Neuronal stem cell (in vitro differentiated cells): ENCODE results near the gene SPECC1.

Experiments
- DNase-seq: peaks from one replicate; pipeline ENCODE4 v3.0.0-alpha.2; 2013; ENCODE audit warnings: low spot score
- H2AFZ ChIP-seq: one replicate; pipeline ENCODE4 v1.6.1; 2013; ENCODE audit warnings: mild to moderate bottlenecking, low read length, inconsistent platforms
- H2AK5ac ChIP-seq: 2 replicates; pipeline ENCODE4 v1.6.1; 2013; ENCODE audit warnings: low read depth, mild to moderate bottlenecking, inconsistent platforms, low read length, moderate library complexity, mixed read lengths
- H2BK120ac ChIP-seq: 2 replicates; pipeline ENCODE4 v1.6.1; 2013; ENCODE audit warnings: low read depth, mild to moderate bottlenecking, inconsistent platforms, low read length, moderate library complexity, mixed read lengths
- H2BK12ac ChIP-seq: one replicate; pipeline ENCODE4 v1.6.1; 2013; ENCODE audit warnings: low read length, inconsistent platforms
- H2BK15ac ChIP-seq: 2 replicates; pipeline ENCODE4 v1.6.1; 2013; ENCODE audit warnings: mild to moderate bottlenecking, low read length, inconsistent platforms, mixed read lengths
- H2BK5ac ChIP-seq: one replicate; pipeline ENCODE4 v1.6.1; 2013; ENCODE audit warnings: inconsistent platforms, mild to moderate bottlenecking, low read length, moderate library complexity
- H3K14ac ChIP-seq: one replicate; pipeline ENCODE4 v1.6.1; 2013; ENCODE audit warnings: low read length, inconsistent platforms
- H3K18ac ChIP-seq: 2 replicates; pipeline ENCODE4 v1.6.1; 2013; ENCODE audit warnings: low read length, inconsistent platforms
- H3K23ac ChIP-seq: 2 replicates; pipeline ENCODE4 v1.6.1; 2013; ENCODE audit warnings: low read depth, mild to moderate bottlenecking, mixed read lengths, low read length, inconsistent platforms; ENCODE audit not compliant: poor library complexity
- H3K27ac ChIP-seq: replicated peaks from 3 replicates; pipeline ENCODE4 v1.5.1; 2013; ENCODE audit warnings: low read length, inconsistent platforms
- H3K27me3 ChIP-seq, 3 experiments: 2 replicates each; pipeline ENCODE4 v1.6.1; 2013; ENCODE audit warnings: low read length in 3 of 3, mild to moderate bottlenecking in 2 of 3, inconsistent platforms in 1 of 3, low read depth in 1 of 3, mixed read lengths in 1 of 3, moderate library complexity in 1 of 3; ENCODE audit not compliant: control insufficient read depth in 3 of 3, insufficient read depth in 3 of 3
- H3K36me3 ChIP-seq, 2 donors: replicated peaks in 1 of 2; 2 replicates each; pipeline ENCODE4 v1.6.1; 2013; ENCODE audit warnings: low read length in 2 of 2; ENCODE audit not compliant: control insufficient read depth in 2 of 2, insufficient read depth in 2 of 2
- H3K4ac ChIP-seq: 2 replicates; pipeline ENCODE4 v1.6.1; 2013; ENCODE audit warnings: inconsistent platforms, mild to moderate bottlenecking, low read length, moderate library complexity
- H3K4me1 ChIP-seq, 2 donors: 1 replicate in 1 of 2; 2 replicates in 1 of 2; pipeline ENCODE4 v1.6.1; 2013; ENCODE audit warnings: low read length in 2 of 2, low read depth in 1 of 2; ENCODE audit not compliant: control insufficient read depth in 2 of 2, insufficient read depth in 1 of 2
- H3K4me2 ChIP-seq: one replicate; pipeline ENCODE4 v1.6.1; 2013; ENCODE audit warnings: mild to moderate bottlenecking, low read length, inconsistent platforms; ENCODE audit not compliant: insufficient read depth, poor library complexity, severe bottlenecking
- H3K4me3 ChIP-seq, 2 donors: 2 replicates each; pipeline ENCODE4 v1.5.1; 2013; ENCODE audit warnings: low read length in 2 of 2, mild to moderate bottlenecking in 2 of 2, inconsistent platforms in 1 of 2, moderate library complexity in 1 of 2
- H3K79me1 ChIP-seq: one replicate; pipeline ENCODE4 v1.6.1; 2013; ENCODE audit warnings: low read depth, mild to moderate bottlenecking, inconsistent platforms, low read length, moderate library complexity
- H3K9ac ChIP-seq: one replicate; pipeline ENCODE4 v1.6.1; 2013; ENCODE audit warnings: mild to moderate bottlenecking, low read depth, low read length, inconsistent platforms; ENCODE audit not compliant: poor library complexity
- H3K9me3 ChIP-seq, 2 donors: replicated peaks in 1 of 2; 2 replicates each; pipeline versions ENCODE3 to v1.6.1; 2013; ENCODE audit warnings: low read length in 2 of 2, mild to moderate bottlenecking in 2 of 2, inconsistent platforms in 1 of 2, low read depth in 1 of 2, mixed read lengths in 1 of 2, moderate library complexity in 1 of 2; ENCODE audit not compliant: control insufficient read depth in 2 of 2, insufficient read depth in 1 of 2
- H4K8ac ChIP-seq: one replicate; pipeline ENCODE4 v1.6.1; 2013; ENCODE audit warnings: low read depth, mild to moderate bottlenecking, inconsistent platforms, low read length, moderate library complexity
- H4K91ac ChIP-seq: one replicate; pipeline ENCODE4 v1.6.1; 2013; ENCODE audit warnings: low read length, low read depth, mild to moderate bottlenecking, inconsistent platforms; ENCODE audit not compliant: poor library complexity
- WGBS, 2 donors: extraction: QIAGEN DNeasy Blood & Tissue Kit; methylation state at CpG; one replicate each; pipeline ENCODE4 v1.1.7; 2013; ENCODE audit warnings: missing lambda C conversion rate in 2 of 2, mixed read lengths in 1 of 2; ENCODE audit not compliant: insufficient read length in 2 of 2, insufficient replicate concordance in 1 of 2; ENCODE audit errors: extremely low coverage in 2 of 2; 5-methylcytosine and 5-hydroxymethylcytosine counted together

The SPECC1 gene

GRCh38 chr17:20282526-20283308 lies 273.6 kb downstream of the SPECC1 start:
- no peak overlapping the region for H3K27ac ChIP-seq
- H3K18ac ChIP-seq = no peak overlapping the region
- no peak for DNase-seq
- no peak overlapping the region for H2AK5ac ChIP-seq
- no peak overlapping the region for H3K14ac ChIP-seq
- H4K91ac ChIP-seq = no peak overlapping the region
- peaks cover 2% of the 10 kb centered on the region for H3K79me1 ChIP-seq
- no peak overlapping the region for H2BK12ac ChIP-seq
- no peak overlapping the region for H3K23ac ChIP-seq
- no peak overlapping the region for H3K4me2 ChIP-seq
- no peak overlapping the region for H4K8ac ChIP-seq
- no peak overlapping the region for H3K9ac ChIP-seq
- no peak overlapping the region for H3K4ac ChIP-seq
- H3K4me1 ChIP-seq = peaks cover 11 to 23% of the 10 kb centered on the region in 2 donors
- no peaks in the 10 kb centered on the region for H3K27me3 ChIP-seq
- H3K4me3 ChIP-seq = no peak overlapping the region
- no peak overlapping the region for H2BK120ac ChIP-seq
- no peak overlapping the region for H2BK5ac ChIP-seq
- H3K36me3 ChIP-seq = peaks cover 11 to 12% of the 10 kb centered on the region in 2 donors
- no peaks in the 10 kb centered on the region for H3K9me3 ChIP-seq
- H2BK15ac ChIP-seq = no peak overlapping the region
- WGBS, 2 donors = no CpG with 5 or more reads among the region's 9 CpGs
- H2AFZ ChIP-seq = no peak overlapping the region

DNA sequence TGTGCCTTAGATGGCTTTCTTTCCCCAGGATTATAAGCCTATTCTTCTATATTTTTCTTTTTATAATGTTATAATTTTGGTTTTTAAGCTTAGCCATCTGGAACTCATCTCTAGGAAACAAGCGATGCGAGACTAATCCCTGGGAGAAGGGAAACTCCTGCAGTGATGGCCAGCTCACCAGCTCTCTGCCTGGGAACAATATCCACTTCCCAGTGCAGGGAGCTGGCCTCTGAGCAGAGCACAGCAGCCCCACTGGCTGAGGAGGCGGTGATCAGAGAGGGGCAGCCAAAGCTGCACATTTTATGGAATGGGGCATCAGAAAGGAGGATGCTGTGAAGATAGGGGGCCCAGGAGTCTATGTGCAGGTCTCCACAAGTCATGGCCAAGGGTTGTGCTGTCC lies 274.9 kb downstream of the SPECC1 start:
- Histone ChIP-seq H3K79me1 (peaks cover 2% of the 10 kb centered on the region), H3K4me2 (no peak overlapping the region), H4K8ac (peak overlapping the region; percentile 84), H3K9ac (no peak overlapping the region), H2BK5ac (peak overlapping the region; percentile 31), H3K18ac (peak overlapping the region; percentile 53), H3K23ac (no peak overlapping the region), H3K14ac (no peak overlapping the region), H2BK15ac (no peak overlapping the region), H4K91ac (no peak overlapping the region), H3K4me1 (peaks cover 11 to 23% of the 10 kb centered on the region in 2 donors), H2BK12ac (no peak overlapping the region), H3K27me3 (no peaks in the 10 kb centered on the region), H3K4ac (no peak overlapping the region), H3K36me3 (peaks cover 11 to 12% of the 10 kb centered on the region in 2 donors), H3K4me3 (no peak overlapping the region), H3K27ac (peak overlapping the region; percentile 60), H2AK5ac (no peak overlapping the region), H2AFZ (no peak overlapping the region), H3K9me3 (no peaks in the 10 kb centered on the region), H2BK120ac (no peak overlapping the region)
- peak; percentile 5 for DNase-seq
- no CpG with 5 or more reads among the region's 3 CpGs for WGBS, 2 donors

GRCh38 chr17:20284570-20285295 lies 275.6 kb downstream of the SPECC1 start:
- H3K4me1 ChIP-seq = peaks cover 11 to 23% of the 10 kb centered on the region in 2 donors
- H3K9ac ChIP-seq = no peak overlapping the region
- no peak overlapping the region for H4K91ac ChIP-seq
- H3K14ac ChIP-seq = no peak overlapping the region
- peak overlapping the region; percentile 53 for H3K18ac ChIP-seq
- peaks cover 2% of the 10 kb centered on the region for H3K79me1 ChIP-seq
- H3K36me3 ChIP-seq = peaks cover 11 to 12% of the 10 kb centered on the region in 2 donors
- H3K4me3 ChIP-seq = no peak overlapping the region
- H2BK15ac ChIP-seq = no peak overlapping the region
- no peak overlapping the region for H2BK120ac ChIP-seq
- no peaks in the 10 kb centered on the region for H3K27me3 ChIP-seq
- no peak overlapping the region for H3K4me2 ChIP-seq
- H3K23ac ChIP-seq = no peak overlapping the region
- H3K27ac ChIP-seq = peak overlapping the region; percentile 60
- no peak for DNase-seq
- no CpG with 5 or more reads among the region's 6 CpGs for WGBS, 2 donors
- H3K4ac ChIP-seq = no peak overlapping the region
- H2BK5ac ChIP-seq = peak overlapping the region; percentile 31
- no peaks in the 10 kb centered on the region for H3K9me3 ChIP-seq
- no peak overlapping the region for H4K8ac ChIP-seq
- H2AK5ac ChIP-seq = no peak overlapping the region
- H2AFZ ChIP-seq = no peak overlapping the region
- no peak overlapping the region for H2BK12ac ChIP-seq

GRCh38 chr17:20289984-20290383 lies 280.8 kb downstream of the SPECC1 start:
- Histone ChIP-seq H3K79me1 (no peaks in the 10 kb centered on the region), H3K36me3 (peaks cover 0 to 11% of the 10 kb centered on the region in 2 donors), H4K8ac (no peak overlapping the region), H3K9me3 (no peaks in the 10 kb centered on the region), H2BK12ac (no peak overlapping the region), H3K4me1 (peaks cover 5 to 14% of the 10 kb centered on the region in 2 donors), H3K4ac (no peak overlapping the region), H2BK15ac (no peak overlapping the region), H3K27me3 (no peaks in the 10 kb centered on the region), H3K14ac (no peak overlapping the region), H4K91ac (no peak overlapping the region), H2BK5ac (no peak overlapping the region), H3K4me3 (no peak overlapping the region), H3K27ac (no peak overlapping the region), H3K18ac (no peak overlapping the region), H2AFZ (no peak overlapping the region), H3K4me2 (no peak overlapping the region), H3K23ac (no peak overlapping the region), H2BK120ac (no peak overlapping the region), H3K9ac (no peak overlapping the region), H2AK5ac (no peak overlapping the region)
- WGBS, 2 donors = no CpG with 5 or more reads among the region's 3 CpGs
- no peak for DNase-seq
